ENCODE data around the gene GPC5. TPM values are rescaled to one million over a fixed set of nuclear protein-coding genes. Genes with fewer than 3 reads are reported as not detected.

Gene GPC5
- total and polyA plus RNA-seq, 2 donors (not counting 3 experiments of a cell fraction or from before 2014, with no cell fraction given): 0.59 to 0.97 TPM

- Histone ChIP-seq H3K9me3 (replicated peaks; ENCODE audit: control insufficient read depth, insufficient read depth, low read length) (peaks cover 2% of the 10 kb centered on the region), H4K20me1 (replicated peaks; ENCODE audit: control insufficient read depth, extremely low read depth, insufficient read depth, low read length) (peaks cover 2% of the 10 kb centered on the region), H3K79me2 (ENCODE audit: control insufficient read depth, insufficient read depth, low read length) (no peaks in the 10 kb centered on the region), H3K4me2 (ENCODE audit: insufficient read depth, low read length) (no peak overlapping the region), H3K27ac (ENCODE audit: insufficient read depth, low read depth, low read length) (no peak overlapping the region), H3K4me1 (ENCODE audit: control insufficient read depth, extremely low read depth, insufficient read depth, low read length) (no peaks in the 10 kb centered on the region), H3K9me1 (replicated peaks; ENCODE audit: control insufficient read depth, extremely low read depth, insufficient read depth, low read length) (no peaks in the 10 kb centered on the region), H3K27me3 (ENCODE audit: control insufficient read depth in 2 of 2, insufficient read depth in 2 of 2, low read length in 2 of 2) (no peaks in the 10 kb centered on the region), H3K36me3 (ENCODE audit: control insufficient read depth in 2 of 2, extremely low read depth in 1 of 2, insufficient read depth in 2 of 2, low read length in 2 of 2) (no peaks in the 10 kb centered on the region), H3K4me3 (replicated peaks in 1 of 3; ENCODE audit: insufficient read depth in 1 of 3, low read depth in 1 of 3, low read length in 3 of 3) (no peak overlapping the region), H3K9ac (replicated peaks; ENCODE audit: extremely low read depth, insufficient read depth, low read length) (no peak overlapping the region), H2AFZ (ENCODE audit: low read depth, low read length) (no peak overlapping the region)
- TF ChIP-seq GATA2 (IDR thresholded peaks at IDR 0.05; ENCODE audit: insufficient read depth, insufficient read length, low read depth, low read length): no peak
- POLR2A ChIA-PET: no interaction called here
- DNase-seq (ENCODE audit: low read depth, low spot score) (no peak), FAIRE-seq (no peak)
- no TSS peak for BruUV-seq (replicated peaks)
- CTCF ChIA-PET: no interaction called here
- intact Hi-C loops (cut with micrococcal nuclease) (no loop called here), dilution Hi-C loops (cut with MboI; ENCODE audit: extremely low pct_ligation_motif_present, low sequenced_read_pairs) (no loop called here)
Observed at GRCh38 chr13:92143766-92144165, 745.3 kb downstream of the GPC5 start.

GRCh38 chr13:92150606-92151005 is 752.2 kb downstream of the GPC5 start:
- Histone ChIP-seq H3K9ac (replicated peaks; ENCODE audit: extremely low read depth, insufficient read depth, low read length) (no peak overlapping the region), H3K4me3 (replicated peaks in 1 of 3; ENCODE audit: insufficient read depth in 1 of 3, low read depth in 1 of 3, low read length in 3 of 3) (no peak overlapping the region), H3K9me1 (replicated peaks; ENCODE audit: control insufficient read depth, extremely low read depth, insufficient read depth, low read length) (no peaks in the 10 kb centered on the region), H3K27ac (ENCODE audit: insufficient read depth, low read depth, low read length) (no peak overlapping the region), H4K20me1 (replicated peaks; ENCODE audit: control insufficient read depth, extremely low read depth, insufficient read depth, low read length) (no peaks in the 10 kb centered on the region), H3K9me3 (replicated peaks; ENCODE audit: control insufficient read depth, insufficient read depth, low read length) (no peaks in the 10 kb centered on the region), H3K79me2 (ENCODE audit: control insufficient read depth, insufficient read depth, low read length) (no peaks in the 10 kb centered on the region), H2AFZ (ENCODE audit: low read depth, low read length) (no peak overlapping the region), H3K4me1 (ENCODE audit: control insufficient read depth, extremely low read depth, insufficient read depth, low read length) (no peaks in the 10 kb centered on the region), H3K27me3 (ENCODE audit: control insufficient read depth in 2 of 2, insufficient read depth in 2 of 2, low read length in 2 of 2) (no peaks in the 10 kb centered on the region), H3K36me3 (ENCODE audit: control insufficient read depth in 2 of 2, extremely low read depth in 1 of 2, insufficient read depth in 2 of 2, low read length in 2 of 2) (no peaks in the 10 kb centered on the region), H3K4me2 (ENCODE audit: insufficient read depth, low read length) (no peak overlapping the region)
- dilution Hi-C loops (cut with MboI; ENCODE audit: extremely low pct_ligation_motif_present, low sequenced_read_pairs): no loop called here
- intact Hi-C loops (cut with micrococcal nuclease): no loop called here
- no peak for FAIRE-seq
- CTCF ChIA-PET: no interaction called here
- no TSS peak for BruUV-seq (replicated peaks)
- POLR2A ChIA-PET: no interaction called here
- no peak for DNase-seq (ENCODE audit: low read depth, low spot score)
- TF ChIP-seq POLR2AphosphoS5 (IDR thresholded peaks at IDR 0.05; ENCODE audit: insufficient read depth, low read depth, low read length) (no peak), GATA2 (IDR thresholded peaks at IDR 0.05; ENCODE audit: insufficient read depth, insufficient read length, low read depth, low read length) (no peak), JUN (IDR thresholded peaks at IDR 0.05; ENCODE audit: borderline replicate concordance, insufficient read depth, insufficient read length, low read depth) (no peak), MYC (IDR thresholded peaks at IDR 0.05; ENCODE audit: low read depth, low read length) (no peak), EZH2 (IDR thresholded peaks at IDR 0.05; ENCODE audit: borderline replicate concordance, low read depth, low read length, severe bottlenecking) (no peak), POLR2A (IDR thresholded peaks at IDR 0.05; ENCODE audit: low read depth, low read length) (no peak), CTCF (IDR thresholded peaks at IDR 0.05; ENCODE audit: extremely low read depth in 1 of 2, insufficient read depth in 1 of 2, low read depth in 1 of 2, low read length in 2 of 2) (no peak), FOS (IDR thresholded peaks at IDR 0.05; ENCODE audit: borderline replicate concordance, insufficient read depth, low read length) (no peak)
- TF ChIP-seq, protein P1, sequence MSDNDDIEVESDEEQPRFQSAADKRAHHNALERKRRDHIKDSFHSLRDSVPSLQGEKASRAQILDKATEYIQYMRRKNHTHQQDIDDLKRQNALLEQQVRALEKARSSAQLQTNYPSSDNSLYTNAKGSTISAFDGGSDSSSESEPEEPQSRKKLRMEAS (IDR thresholded peaks at IDR 0.05; ENCODE audit: insufficient read depth, insufficient read length): no peak

Measured in endothelial cell of umbilical vein (primary cell).